Dendritic cell treated with granulocyte-macrophage colony-stimulating factor and Interleukin-4, amounts not matched to agents 40 ng/mL and 50 ng/mL, for 4 days (primary cell): ENCODE measurements around the gene EDDM3A.

Experiments
- H3K27ac Mint-ChIP-seq: one replicate; pipeline ENCODE4 v1.8.0; 2022; ENCODE audit warnings: mild to moderate bottlenecking, mixed read lengths
- H3K27me3 Mint-ChIP-seq: one replicate; pipeline ENCODE4 v1.8.0; 2022; ENCODE audit warnings: mild to moderate bottlenecking, mixed read lengths
- H3K36me3 Mint-ChIP-seq: one replicate; pipeline ENCODE4 v1.8.0; 2022; ENCODE audit warnings: low read depth, mixed read lengths
- H3K4me1 Mint-ChIP-seq: one replicate; pipeline ENCODE4 v1.8.0; 2022; ENCODE audit warnings: low read depth, mixed read lengths
- H3K4me3 Mint-ChIP-seq: one replicate; pipeline ENCODE4 v1.8.0; 2022; ENCODE audit warnings: mild to moderate bottlenecking, moderate library complexity, mixed read lengths
- H3K9me3 Mint-ChIP-seq: one replicate; pipeline ENCODE4 v1.8.0; 2022; ENCODE audit warnings: mixed read lengths
- intact Hi-C: fragments of 100-400 bp; cut with micrococcal nuclease; formaldehyde crosslinking; loops from one replicate; pipeline ENCODE4 v1.15.0; 2022

Gene EDDM3A

GRCh38 chr14:20781803-20782202 lies 36.1 kb downstream of the EDDM3A start:
- H3K36me3 Mint-ChIP-seq = peaks cover 59% of the 10 kb centered on the region
- H3K4me3 Mint-ChIP-seq = peak overlapping the region; percentile 100
- no peaks in the 10 kb centered on the region for H3K27me3 Mint-ChIP-seq
- peaks cover 58% of the 10 kb centered on the region for H3K4me1 Mint-ChIP-seq
- peak overlapping the region; percentile 99 for H3K27ac Mint-ChIP-seq
- H3K9me3 Mint-ChIP-seq = no peaks in the 10 kb centered on the region
- intact Hi-C loops = loop anchor here (2.0 to 5.0 kb wide), 5 partner anchors 17 to 85 kb away; no protein-coding TSS in a partner anchor

- peak overlapping the region; percentile 100 for H3K4me3 Mint-ChIP-seq
- H3K27me3 Mint-ChIP-seq = no peaks in the 10 kb centered on the region
- H3K9me3 Mint-ChIP-seq = no peaks in the 10 kb centered on the region
- peaks cover 58% of the 10 kb centered on the region for H3K4me1 Mint-ChIP-seq
- H3K27ac Mint-ChIP-seq = peak overlapping the region; percentile 99
- H3K36me3 Mint-ChIP-seq = peaks cover 65% of the 10 kb centered on the region
- intact Hi-C loops = loop anchor here (2.0 to 5.0 kb wide), 5 partner anchors 16 to 85 kb away; no protein-coding TSS in a partner anchor
Observed at GRCh38 chr14:20782280-20782890, 36.7 kb downstream of the EDDM3A start.

GRCh38 chr14:20787025-20787424 lies 41.3 kb downstream of the EDDM3A start:
- Mint-ChIP-seq H3K27me3 (no peaks in the 10 kb centered on the region), H3K27ac (peak overlapping the region; percentile 56), H3K9me3 (no peaks in the 10 kb centered on the region), H3K36me3 (peaks cover 66% of the 10 kb centered on the region), H3K4me1 (peaks cover 66% of the 10 kb centered on the region), H3K4me3 (no peak overlapping the region)
- intact Hi-C loops = no loop called here

- Mint-ChIP-seq H3K4me3 (no peak overlapping the region), H3K9me3 (no peaks in the 10 kb centered on the region), H3K4me1 (peaks cover 57% of the 10 kb centered on the region), H3K36me3 (peaks cover 43% of the 10 kb centered on the region), H3K27me3 (no peaks in the 10 kb centered on the region), H3K27ac (peak overlapping the region; percentile 13)
- intact Hi-C loops = no loop called here
Observed at GRCh38 chr14:20789230-20789813, 43.6 kb downstream of the EDDM3A start.

GRCh38 chr14:20790464-20791116 lies 44.9 kb downstream of the EDDM3A start:
- Mint-ChIP-seq H3K9me3 (no peaks in the 10 kb centered on the region), H3K36me3 (peaks cover 32% of the 10 kb centered on the region), H3K27ac (peak overlapping the region; percentile 79), H3K4me3 (no peak overlapping the region), H3K27me3 (no peaks in the 10 kb centered on the region), H3K4me1 (peaks cover 60% of the 10 kb centered on the region)
- intact Hi-C loops = no loop called here

- Mint-ChIP-seq H3K4me3 (no peak overlapping the region), H3K9me3 (no peaks in the 10 kb centered on the region), H3K27me3 (no peaks in the 10 kb centered on the region), H3K4me1 (peaks cover 55% of the 10 kb centered on the region), H3K27ac (peak overlapping the region; percentile 79), H3K36me3 (peaks cover 26% of the 10 kb centered on the region)
- intact Hi-C loops = no loop called here
Observed at GRCh38 chr14:20791187-20791586, 45.5 kb downstream of the EDDM3A start.

- no peaks in the 10 kb centered on the region for H3K9me3 Mint-ChIP-seq
- H3K27me3 Mint-ChIP-seq = no peaks in the 10 kb centered on the region
- intact Hi-C loops = no loop called here
- H3K36me3 Mint-ChIP-seq = peaks cover 21% of the 10 kb centered on the region
- H3K4me3 Mint-ChIP-seq = no peak overlapping the region
- H3K4me1 Mint-ChIP-seq = peaks cover 51% of the 10 kb centered on the region
- H3K27ac Mint-ChIP-seq = peak overlapping the region; percentile 79
Observed at GRCh38 chr14:20791597-20791996, 45.9 kb downstream of the EDDM3A start.

GRCh38 chr14:20792556-20792955 lies 46.9 kb downstream of the EDDM3A start:
- no peaks in the 10 kb centered on the region for H3K27me3 Mint-ChIP-seq
- no peaks in the 10 kb centered on the region for H3K9me3 Mint-ChIP-seq
- H3K4me3 Mint-ChIP-seq = no peak overlapping the region
- H3K27ac Mint-ChIP-seq = peak overlapping the region; percentile 79
- H3K36me3 Mint-ChIP-seq = peaks cover 12% of the 10 kb centered on the region
- intact Hi-C loops = no loop called here
- peaks cover 52% of the 10 kb centered on the region for H3K4me1 Mint-ChIP-seq

- peaks cover 6% of the 10 kb centered on the region for H3K36me3 Mint-ChIP-seq
- intact Hi-C loops = no loop called here
- no peaks in the 10 kb centered on the region for H3K27me3 Mint-ChIP-seq
- no peaks in the 10 kb centered on the region for H3K9me3 Mint-ChIP-seq
- H3K4me1 Mint-ChIP-seq = peaks cover 69% of the 10 kb centered on the region
- no peak overlapping the region for H3K4me3 Mint-ChIP-seq
- peak overlapping the region; percentile 34 for H3K27ac Mint-ChIP-seq
Observed at GRCh38 chr14:20794644-20795369, 49.1 kb downstream of the EDDM3A start.

- Mint-ChIP-seq H3K4me3 (no peak overlapping the region), H3K36me3 (peaks cover 23% of the 10 kb centered on the region), H3K4me1 (peaks cover 69% of the 10 kb centered on the region), H3K9me3 (no peaks in the 10 kb centered on the region), H3K27ac (peak overlapping the region; percentile 93), H3K27me3 (no peaks in the 10 kb centered on the region)
- intact Hi-C loops = no loop called here
Observed at GRCh38 chr14:20797164-20797563, 51.5 kb downstream of the EDDM3A start.
